PC-3 (cell line): Measurements from ENCODE around the gene HEATR5B.

ENCODE experiments used
- EZH2 ChIP-seq: fragments of 300-600 bp; sonication (generic); IDR thresholded peaks from one replicate; pipeline ENCODE4 v1.6.1; 2017; ENCODE audit warnings: antibody characterized with exemption, mild to moderate bottlenecking, low read length; ENCODE audit not compliant: unreplicated experiment
- EZH2phosphoT487 ChIP-seq: fragments of 300-600 bp; sonication (generic); IDR thresholded peaks from 2 replicates; pipeline ENCODE4 v1.6.1; 2018; ENCODE audit warnings: mild to moderate bottlenecking, antibody characterized with exemption, low read length, borderline replicate concordance
- TF ChIP-seq, protein P1 (sequence below): fragments of 300-600 bp; sonication (generic); conservative IDR thresholded peaks from 2 replicates; pipeline ENCODE4 v1.5.1; 2017; ENCODE audit warnings: antibody characterized with exemption, low read depth, mild to moderate bottlenecking, low read length

DNA sequence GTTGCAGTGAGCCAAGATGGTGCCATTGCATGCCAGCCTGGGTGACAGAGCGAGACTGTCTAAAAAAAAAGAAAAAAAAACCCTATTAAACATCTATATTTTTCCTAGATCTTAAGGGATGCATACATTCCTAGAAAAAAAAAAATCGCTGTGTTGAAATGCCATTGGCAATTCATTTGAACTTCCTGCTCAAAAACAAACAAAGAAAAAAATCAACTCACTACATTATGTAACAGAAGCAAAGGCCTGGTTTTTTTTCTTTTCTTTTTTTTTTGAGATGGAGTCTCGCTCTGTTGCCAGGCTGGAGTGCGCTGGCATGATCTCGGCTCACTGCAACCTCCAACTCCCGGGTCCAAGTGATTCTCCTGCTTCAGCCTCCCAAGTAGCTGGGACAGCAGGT, 96.2 kb downstream of the HEATR5B start:
- TF ChIP-seq EZH2 (no peak), EZH2phosphoT487 (no peak)
- TF ChIP-seq, protein P1, sequence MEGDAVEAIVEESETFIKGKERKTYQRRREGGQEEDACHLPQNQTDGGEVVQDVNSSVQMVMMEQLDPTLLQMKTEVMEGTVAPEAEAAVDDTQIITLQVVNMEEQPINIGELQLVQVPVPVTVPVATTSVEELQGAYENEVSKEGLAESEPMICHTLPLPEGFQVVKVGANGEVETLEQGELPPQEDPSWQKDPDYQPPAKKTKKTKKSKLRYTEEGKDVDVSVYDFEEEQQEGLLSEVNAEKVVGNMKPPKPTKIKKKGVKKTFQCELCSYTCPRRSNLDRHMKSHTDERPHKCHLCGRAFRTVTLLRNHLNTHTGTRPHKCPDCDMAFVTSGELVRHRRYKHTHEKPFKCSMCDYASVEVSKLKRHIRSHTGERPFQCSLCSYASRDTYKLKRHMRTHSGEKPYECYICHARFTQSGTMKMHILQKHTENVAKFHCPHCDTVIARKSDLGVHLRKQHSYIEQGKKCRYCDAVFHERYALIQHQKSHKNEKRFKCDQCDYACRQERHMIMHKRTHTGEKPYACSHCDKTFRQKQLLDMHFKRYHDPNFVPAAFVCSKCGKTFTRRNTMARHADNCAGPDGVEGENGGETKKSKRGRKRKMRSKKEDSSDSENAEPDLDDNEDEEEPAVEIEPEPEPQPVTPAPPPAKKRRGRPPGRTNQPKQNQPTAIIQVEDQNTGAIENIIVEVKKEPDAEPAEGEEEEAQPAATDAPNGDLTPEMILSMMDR = no peak
